Measurements from ENCODE around the gene FBN1. TPM values are rescaled to one million over a fixed set of nuclear protein-coding genes. Genes with fewer than 3 reads are reported as not detected.

FBN1 gene
- total and polyA plus RNA-seq, 2 experiments from 2014 or later, result 1.9 to 3.8 TPM

DNA sequence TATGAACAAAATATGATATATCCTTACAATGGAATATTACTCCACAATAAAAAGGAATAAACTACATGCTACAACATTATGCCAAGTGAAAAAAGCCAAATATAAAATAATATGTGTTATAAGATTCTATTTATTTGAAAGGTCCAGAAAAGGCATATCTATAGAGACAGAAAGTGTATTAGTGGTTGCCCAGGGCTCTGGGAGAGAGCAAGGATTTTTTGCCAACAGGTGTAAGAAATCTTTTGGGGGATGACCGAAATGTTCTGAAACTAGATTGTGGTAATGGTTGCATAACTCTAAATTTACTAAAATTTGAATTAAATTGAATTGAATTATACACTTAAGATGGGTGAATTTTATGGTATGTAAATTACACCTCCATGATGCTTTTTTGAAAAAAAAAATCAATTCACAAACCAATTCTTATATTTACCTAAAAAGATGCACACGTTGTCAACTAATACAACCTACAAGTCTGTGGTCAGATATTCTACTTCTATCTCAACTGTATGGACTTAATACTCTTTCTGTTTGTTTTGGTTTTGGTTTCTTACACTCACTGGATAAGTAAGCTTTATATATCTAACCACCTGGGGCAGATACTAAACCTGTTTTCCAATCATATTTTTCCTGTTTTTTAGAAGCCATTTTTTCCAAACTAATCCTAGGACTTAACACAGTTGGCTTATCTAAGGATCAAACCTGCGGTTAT lies 75.8 kb downstream of the FBN1 start (continued):
- TF ChIP-seq, protein P1, sequence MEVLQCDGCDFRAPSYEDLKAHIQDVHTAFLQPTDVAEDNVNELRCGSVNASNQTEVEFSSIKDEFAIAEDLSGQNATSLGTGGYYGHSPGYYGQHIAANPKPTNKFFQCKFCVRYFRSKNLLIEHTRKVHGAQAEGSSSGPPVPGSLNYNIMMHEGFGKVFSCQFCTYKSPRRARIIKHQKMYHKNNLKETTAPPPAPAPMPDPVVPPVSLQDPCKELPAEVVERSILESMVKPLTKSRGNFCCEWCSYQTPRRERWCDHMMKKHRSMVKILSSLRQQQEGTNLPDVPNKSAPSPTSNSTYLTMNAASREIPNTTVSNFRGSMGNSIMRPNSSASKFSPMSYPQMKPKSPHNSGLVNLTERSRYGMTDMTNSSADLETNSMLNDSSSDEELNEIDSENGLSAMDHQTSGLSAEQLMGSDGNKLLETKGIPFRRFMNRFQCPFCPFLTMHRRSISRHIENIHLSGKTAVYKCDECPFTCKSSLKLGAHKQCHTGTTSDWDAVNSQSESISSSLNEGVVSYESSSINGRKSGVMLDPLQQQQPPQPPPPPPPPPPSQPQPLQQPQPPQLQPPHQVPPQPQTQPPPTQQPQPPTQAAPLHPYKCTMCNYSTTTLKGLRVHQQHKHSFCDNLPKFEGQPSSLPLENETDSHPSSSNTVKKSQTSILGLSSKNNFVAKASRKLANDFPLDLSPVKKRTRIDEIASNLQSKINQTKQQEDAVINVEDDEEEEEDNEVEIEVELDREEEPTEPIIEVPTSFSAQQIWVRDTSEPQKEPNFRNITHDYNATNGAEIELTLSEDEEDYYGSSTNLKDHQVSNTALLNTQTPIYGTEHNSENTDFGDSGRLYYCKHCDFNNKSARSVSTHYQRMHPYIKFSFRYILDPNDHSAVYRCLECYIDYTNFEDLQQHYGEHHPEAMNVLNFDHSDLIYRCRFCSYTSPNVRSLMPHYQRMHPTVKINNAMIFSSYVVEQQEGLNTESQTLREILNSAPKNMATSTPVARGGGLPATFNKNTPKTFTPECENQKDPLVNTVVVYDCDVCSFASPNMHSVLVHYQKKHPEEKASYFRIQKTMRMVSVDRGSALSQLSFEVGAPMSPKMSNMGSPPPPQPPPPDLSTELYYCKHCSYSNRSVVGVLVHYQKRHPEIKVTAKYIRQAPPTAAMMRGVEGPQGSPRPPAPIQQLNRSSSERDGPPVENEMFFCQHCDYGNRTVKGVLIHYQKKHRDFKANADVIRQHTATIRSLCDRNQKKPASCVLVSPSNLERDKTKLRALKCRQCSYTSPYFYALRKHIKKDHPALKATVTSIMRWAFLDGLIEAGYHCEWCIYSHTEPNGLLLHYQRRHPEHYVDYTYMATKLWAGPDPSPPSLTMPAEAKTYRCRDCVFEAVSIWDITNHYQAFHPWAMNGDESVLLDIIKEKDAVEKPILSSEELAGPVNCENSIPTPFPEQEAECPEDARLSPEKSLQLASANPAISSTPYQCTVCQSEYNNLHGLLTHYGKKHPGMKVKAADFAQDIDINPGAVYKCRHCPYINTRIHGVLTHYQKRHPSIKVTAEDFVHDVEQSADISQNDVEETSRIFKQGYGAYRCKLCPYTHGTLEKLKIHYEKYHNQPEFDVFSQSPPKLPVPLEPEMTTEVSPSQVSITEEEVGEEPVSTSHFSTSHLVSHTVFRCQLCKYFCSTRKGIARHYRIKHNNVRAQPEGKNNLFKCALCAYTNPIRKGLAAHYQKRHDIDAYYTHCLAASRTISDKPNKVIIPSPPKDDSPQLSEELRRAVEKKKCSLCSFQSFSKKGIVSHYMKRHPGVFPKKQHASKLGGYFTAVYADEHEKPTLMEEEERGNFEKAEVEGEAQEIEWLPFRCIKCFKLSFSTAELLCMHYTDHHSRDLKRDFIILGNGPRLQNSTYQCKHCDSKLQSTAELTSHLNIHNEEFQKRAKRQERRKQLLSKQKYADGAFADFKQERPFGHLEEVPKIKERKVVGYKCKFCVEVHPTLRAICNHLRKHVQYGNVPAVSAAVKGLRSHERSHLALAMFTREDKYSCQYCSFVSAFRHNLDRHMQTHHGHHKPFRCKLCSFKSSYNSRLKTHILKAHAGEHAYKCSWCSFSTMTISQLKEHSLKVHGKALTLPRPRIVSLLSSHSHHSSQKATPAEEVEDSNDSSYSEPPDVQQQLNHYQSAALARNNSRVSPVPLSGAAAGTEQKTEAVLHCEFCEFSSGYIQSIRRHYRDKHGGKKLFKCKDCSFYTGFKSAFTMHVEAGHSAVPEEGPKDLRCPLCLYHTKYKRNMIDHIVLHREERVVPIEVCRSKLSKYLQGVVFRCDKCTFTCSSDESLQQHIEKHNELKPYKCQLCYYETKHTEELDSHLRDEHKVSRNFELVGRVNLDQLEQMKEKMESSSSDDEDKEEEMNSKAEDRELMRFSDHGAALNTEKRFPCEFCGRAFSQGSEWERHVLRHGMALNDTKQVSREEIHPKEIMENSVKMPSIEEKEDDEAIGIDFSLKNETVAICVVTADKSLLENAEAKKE (CRISPR knock-in tag; IDR thresholded peaks at IDR 0.05), result no peak

DNA sequence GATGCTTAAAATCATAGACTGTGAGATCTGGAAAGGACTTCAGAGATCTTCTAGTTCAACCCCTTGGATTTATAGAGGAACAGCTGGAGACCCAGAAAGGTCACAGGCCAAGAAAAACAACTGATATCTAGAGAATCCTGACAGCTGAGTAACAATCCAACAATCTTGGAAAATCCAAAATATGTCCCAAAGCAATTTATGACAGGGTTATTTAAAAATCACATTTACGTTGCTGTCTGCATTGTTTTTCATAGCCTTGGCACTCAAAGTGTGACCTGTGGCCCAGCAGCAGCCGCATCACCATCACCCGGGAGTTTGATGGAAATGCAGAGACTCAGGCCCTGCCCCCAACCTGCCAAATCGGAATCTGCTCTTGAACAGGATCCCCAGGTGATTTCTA lies 78.8 kb downstream of the FBN1 start:
- Histone ChIP-seq H3K27ac (ENCODE audit: low read depth) (no peak overlapping the region), H3K4me2 (no peak overlapping the region), H3K4me1 (ENCODE audit: insufficient read depth) (no peaks in the 10 kb centered on the region), H3K79me2 (replicated peaks; ENCODE audit: insufficient read depth) (no peaks in the 10 kb centered on the region), H2AFZ (no peak overlapping the region), H3K27me3 (ENCODE audit: insufficient read depth) (no peaks in the 10 kb centered on the region), H4K20me1 (replicated peaks; ENCODE audit: insufficient read depth) (no peaks in the 10 kb centered on the region), H3K4me3 (no peak overlapping the region), H3K9me2 (ENCODE audit: insufficient read depth) (no peaks in the 10 kb centered on the region), H3F3A (replicated peaks; ENCODE audit: low read depth) (no peaks in the 10 kb centered on the region), H3K36me3 (ENCODE audit: insufficient read depth) (no peaks in the 10 kb centered on the region)
- no peak overlapping the region for H3K4me3 Mint-ChIP-seq
- H3K27ac Mint-ChIP-seq, result no peak overlapping the region
- no peaks in the 10 kb centered on the region for H3K9me3 Mint-ChIP-seq
- no peaks in the 10 kb centered on the region for H3K36me3 Mint-ChIP-seq (ENCODE audit: low read depth)
- no peaks in the 10 kb centered on the region for H3K27me3 Mint-ChIP-seq (ENCODE audit: insufficient read depth, low read depth, poor library complexity)
- DNase-seq (ENCODE audit: low spot score), result peak; percentile 24
- no peak for ATAC-seq
- H3K4me1 Mint-ChIP-seq, result peaks cover 7% of the 10 kb centered on the region; the same call in 1 of the 3 replicates
- TF ChIP-seq, protein P1 (CRISPR knock-in tag; IDR thresholded peaks at IDR 0.05), result no peak
- TF ChIP-seq ZNF114 (CRISPR knock-in tag; IDR thresholded peaks at IDR 0.05) (no peak), JUNB (IDR thresholded peaks at IDR 0.05; ENCODE audit: unreplicated experiment) (no peak), CREB1 (CRISPR knock-in tag; IDR thresholded peaks at IDR 0.05; ENCODE audit: low read depth) (no peak), EZH2phosphoT487 (IDR thresholded peaks at IDR 0.05; ENCODE audit: unreplicated experiment) (no peak), ETS1 (IDR thresholded peaks at IDR 0.05) (no peak)
